ENCODE results near the gene TRRAP.
A peak's percentile ranks its signal among the peaks of the same experiment; 100 is the strongest.

Gene TRRAP

GRCh38 chr7:98995523-98996149 is 117.3 kb downstream of the TRRAP start:
- 100% methylated on average over 1 to 10 of the region's 16 CpGs for WGBS, 2 donors (ENCODE audit: extremely low coverage in 2 of 2, insufficient read length in 2 of 2, insufficient replicate concordance in 1 of 2)
- H2AFZ ChIP-seq (ENCODE audit: low read length): no peak overlapping the region
- H2AK5ac ChIP-seq (ENCODE audit: low read depth, low read length): no peak overlapping the region
- H3K9ac ChIP-seq (ENCODE audit: low read depth, low read length, poor library complexity): peak overlapping the region; percentile 70
- no peak overlapping the region for H2BK15ac ChIP-seq (ENCODE audit: low read length)
- peaks cover 2% of the 10 kb centered on the region for H3K79me1 ChIP-seq (ENCODE audit: low read depth, low read length)
- H3K4me2 ChIP-seq (ENCODE audit: insufficient read depth, low read length, poor library complexity, severe bottlenecking): no peak overlapping the region
- DNase-seq (ENCODE audit: low spot score): no peak
- no peak overlapping the region for H3K14ac ChIP-seq (ENCODE audit: low read length)
- no peak overlapping the region for H3K27ac ChIP-seq (replicated peaks; ENCODE audit: low read length)
- H2BK12ac ChIP-seq (ENCODE audit: low read length): no peak overlapping the region
- peaks cover 73 to 100% of the 10 kb centered on the region in 2 donors for H3K36me3 ChIP-seq (replicated peaks in 1 of 2; ENCODE audit: control insufficient read depth in 2 of 2, insufficient read depth in 2 of 2, low read length in 2 of 2)
- no peak overlapping the region for H4K91ac ChIP-seq (ENCODE audit: low read depth, low read length, poor library complexity)
- no peak overlapping the region for H2BK120ac ChIP-seq (ENCODE audit: low read depth, low read length)
- peak overlapping the region in 1 of 2 donors; percentile 59 for H3K4me3 ChIP-seq (ENCODE audit: low read length in 2 of 2)
- no peak overlapping the region for H3K4ac ChIP-seq (ENCODE audit: low read length)
- H2BK5ac ChIP-seq (ENCODE audit: low read length): no peak overlapping the region
- H3K27me3 ChIP-seq (ENCODE audit: control insufficient read depth in 3 of 3, insufficient read depth in 3 of 3, low read depth in 1 of 3, low read length in 3 of 3): no peaks in the 10 kb centered on the region
- H4K8ac ChIP-seq (ENCODE audit: low read depth, low read length): no peak overlapping the region
- peak overlapping the region; percentile 50 for H3K23ac ChIP-seq (ENCODE audit: low read depth, low read length, poor library complexity)
- H3K9me3 ChIP-seq (replicated peaks in 1 of 2; ENCODE audit: control insufficient read depth in 2 of 2, insufficient read depth in 1 of 2, low read depth in 1 of 2, low read length in 2 of 2): peaks cover 0 to 2% of the 10 kb centered on the region in 2 donors
- no peak overlapping the region for H3K18ac ChIP-seq (ENCODE audit: low read length)
- no peaks in the 10 kb centered on the region for H3K4me1 ChIP-seq (ENCODE audit: control insufficient read depth in 2 of 2, insufficient read depth in 1 of 2, low read depth in 1 of 2, low read length in 2 of 2)

GRCh38 chr7:98996150-98996552 is 117.8 kb downstream of the TRRAP start:
- Histone ChIP-seq H4K8ac (ENCODE audit: low read depth, low read length) (no peak overlapping the region), H3K27me3 (ENCODE audit: control insufficient read depth in 3 of 3, insufficient read depth in 3 of 3, low read depth in 1 of 3, low read length in 3 of 3) (no peaks in the 10 kb centered on the region), H2BK12ac (ENCODE audit: low read length) (no peak overlapping the region), H2AFZ (ENCODE audit: low read length) (no peak overlapping the region), H3K4me2 (ENCODE audit: insufficient read depth, low read length, poor library complexity, severe bottlenecking) (no peak overlapping the region), H3K27ac (replicated peaks; ENCODE audit: low read length) (no peak overlapping the region), H2AK5ac (ENCODE audit: low read depth, low read length) (no peak overlapping the region), H3K9ac (ENCODE audit: low read depth, low read length, poor library complexity) (peak overlapping the region; percentile 70), H3K18ac (ENCODE audit: low read length) (no peak overlapping the region), H3K14ac (ENCODE audit: low read length) (no peak overlapping the region), H3K4me3 (ENCODE audit: low read length in 2 of 2) (peak overlapping the region in 1 of 2 donors; percentile 59), H3K79me1 (ENCODE audit: low read depth, low read length) (peaks cover 2% of the 10 kb centered on the region), H2BK15ac (ENCODE audit: low read length) (no peak overlapping the region), H2BK5ac (ENCODE audit: low read length) (no peak overlapping the region), H3K36me3 (replicated peaks in 1 of 2; ENCODE audit: control insufficient read depth in 2 of 2, insufficient read depth in 2 of 2, low read length in 2 of 2) (peaks cover 74 to 100% of the 10 kb centered on the region in 2 donors), H3K23ac (ENCODE audit: low read depth, low read length, poor library complexity) (no peak overlapping the region), H2BK120ac (ENCODE audit: low read depth, low read length) (no peak overlapping the region), H3K4me1 (ENCODE audit: control insufficient read depth in 2 of 2, insufficient read depth in 1 of 2, low read depth in 1 of 2, low read length in 2 of 2) (no peaks in the 10 kb centered on the region), H4K91ac (ENCODE audit: low read depth, low read length, poor library complexity) (no peak overlapping the region), H3K9me3 (replicated peaks in 1 of 2; ENCODE audit: control insufficient read depth in 2 of 2, insufficient read depth in 1 of 2, low read depth in 1 of 2, low read length in 2 of 2) (peaks cover 0 to 2% of the 10 kb centered on the region in 2 donors), H3K4ac (ENCODE audit: low read length) (no peak overlapping the region)
- 100% methylated on average over 4 of the region's 15 CpGs; no CpG with 5 or more reads in 1 of the 2 donors for WGBS, 2 donors (ENCODE audit: extremely low coverage in 2 of 2, insufficient read length in 2 of 2, insufficient replicate concordance in 1 of 2)
- DNase-seq (ENCODE audit: low spot score): no peak

GRCh38 chr7:98997846-98998245 is 119.5 kb downstream of the TRRAP start:
- no peaks in the 10 kb centered on the region for H3K4me1 ChIP-seq (ENCODE audit: control insufficient read depth in 2 of 2, insufficient read depth in 1 of 2, low read depth in 1 of 2, low read length in 2 of 2)
- H2AK5ac ChIP-seq (ENCODE audit: low read depth, low read length): no peak overlapping the region
- H4K8ac ChIP-seq (ENCODE audit: low read depth, low read length): no peak overlapping the region
- no peaks in the 10 kb centered on the region for H3K27me3 ChIP-seq (ENCODE audit: control insufficient read depth in 3 of 3, insufficient read depth in 3 of 3, low read depth in 1 of 3, low read length in 3 of 3)
- peaks cover 2% of the 10 kb centered on the region for H3K79me1 ChIP-seq (ENCODE audit: low read depth, low read length)
- H3K4ac ChIP-seq (ENCODE audit: low read length): no peak overlapping the region
- WGBS, 2 donors (ENCODE audit: extremely low coverage in 2 of 2, insufficient read length in 2 of 2, insufficient replicate concordance in 1 of 2): no CpG with 5 or more reads among the region's 3 CpGs
- DNase-seq (ENCODE audit: low spot score): no peak
- H2BK15ac ChIP-seq (ENCODE audit: low read length): no peak overlapping the region
- H3K18ac ChIP-seq (ENCODE audit: low read length): no peak overlapping the region
- no peak overlapping the region for H3K4me3 ChIP-seq (ENCODE audit: low read length in 2 of 2)
- H3K9ac ChIP-seq (ENCODE audit: low read depth, low read length, poor library complexity): no peak overlapping the region
- H2AFZ ChIP-seq (ENCODE audit: low read length): no peak overlapping the region
- no peak overlapping the region for H2BK120ac ChIP-seq (ENCODE audit: low read depth, low read length)
- no peak overlapping the region for H3K23ac ChIP-seq (ENCODE audit: low read depth, low read length, poor library complexity)
- H3K27ac ChIP-seq (replicated peaks; ENCODE audit: low read length): no peak overlapping the region
- no peak overlapping the region for H3K14ac ChIP-seq (ENCODE audit: low read length)
- H3K4me2 ChIP-seq (ENCODE audit: insufficient read depth, low read length, poor library complexity, severe bottlenecking): no peak overlapping the region
- no peak overlapping the region for H2BK12ac ChIP-seq (ENCODE audit: low read length)
- peaks cover 64 to 99% of the 10 kb centered on the region in 2 donors for H3K36me3 ChIP-seq (replicated peaks in 1 of 2; ENCODE audit: control insufficient read depth in 2 of 2, insufficient read depth in 2 of 2, low read length in 2 of 2)
- no peak overlapping the region for H4K91ac ChIP-seq (ENCODE audit: low read depth, low read length, poor library complexity)
- H2BK5ac ChIP-seq (ENCODE audit: low read length): no peak overlapping the region
- peaks cover 0 to 2% of the 10 kb centered on the region in 2 donors for H3K9me3 ChIP-seq (replicated peaks in 1 of 2; ENCODE audit: control insufficient read depth in 2 of 2, insufficient read depth in 1 of 2, low read depth in 1 of 2, low read length in 2 of 2)

- Histone ChIP-seq H3K4me3 (ENCODE audit: low read length in 2 of 2) (no peak overlapping the region), H3K14ac (ENCODE audit: low read length) (no peak overlapping the region), H3K9ac (ENCODE audit: low read depth, low read length, poor library complexity) (no peak overlapping the region), H3K79me1 (ENCODE audit: low read depth, low read length) (peaks cover 2% of the 10 kb centered on the region), H2AFZ (ENCODE audit: low read length) (no peak overlapping the region), H3K27me3 (ENCODE audit: control insufficient read depth in 3 of 3, insufficient read depth in 3 of 3, low read depth in 1 of 3, low read length in 3 of 3) (no peaks in the 10 kb centered on the region), H3K27ac (replicated peaks; ENCODE audit: low read length) (no peak overlapping the region), H4K8ac (ENCODE audit: low read depth, low read length) (no peak overlapping the region), H2BK15ac (ENCODE audit: low read length) (no peak overlapping the region), H3K4me2 (ENCODE audit: insufficient read depth, low read length, poor library complexity, severe bottlenecking) (no peak overlapping the region), H2BK5ac (ENCODE audit: low read length) (no peak overlapping the region), H3K9me3 (replicated peaks in 1 of 2; ENCODE audit: control insufficient read depth in 2 of 2, insufficient read depth in 1 of 2, low read depth in 1 of 2, low read length in 2 of 2) (no peaks in the 10 kb centered on the region), H3K18ac (ENCODE audit: low read length) (no peak overlapping the region), H4K91ac (ENCODE audit: low read depth, low read length, poor library complexity) (no peak overlapping the region), H2BK12ac (ENCODE audit: low read length) (no peak overlapping the region), H3K4ac (ENCODE audit: low read length) (no peak overlapping the region), H3K36me3 (replicated peaks in 1 of 2; ENCODE audit: control insufficient read depth in 2 of 2, insufficient read depth in 2 of 2, low read length in 2 of 2) (peaks cover 57 to 99% of the 10 kb centered on the region in 2 donors), H2AK5ac (ENCODE audit: low read depth, low read length) (no peak overlapping the region), H2BK120ac (ENCODE audit: low read depth, low read length) (no peak overlapping the region), H3K23ac (ENCODE audit: low read depth, low read length, poor library complexity) (no peak overlapping the region), H3K4me1 (ENCODE audit: control insufficient read depth in 2 of 2, insufficient read depth in 1 of 2, low read depth in 1 of 2, low read length in 2 of 2) (no peaks in the 10 kb centered on the region)
- DNase-seq (ENCODE audit: low spot score): no peak
- WGBS, 2 donors (ENCODE audit: extremely low coverage in 2 of 2, insufficient read length in 2 of 2, insufficient replicate concordance in 1 of 2): no CpG with 5 or more reads among the region's 10 CpGs
These were observed 120.7 kb downstream of the TRRAP start for GRCh38 chr7:98998821-98999725.
